GM10847 (cell line): ENCODE data around the gene AHI1.

ENCODE experiments used
- POLR2A ChIP-seq: IDR thresholded peaks from 2 replicates; pipeline ENCODE4 v1.6.1; 2011; ENCODE audit not compliant: insufficient read length; ENCODE audit errors: extremely low read depth

Gene AHI1

GRCh38 chr6:135521431-135521830, 23.9 kb upstream of the AHI1 start:
- no peak for TF ChIP-seq POLR2A

DNA sequence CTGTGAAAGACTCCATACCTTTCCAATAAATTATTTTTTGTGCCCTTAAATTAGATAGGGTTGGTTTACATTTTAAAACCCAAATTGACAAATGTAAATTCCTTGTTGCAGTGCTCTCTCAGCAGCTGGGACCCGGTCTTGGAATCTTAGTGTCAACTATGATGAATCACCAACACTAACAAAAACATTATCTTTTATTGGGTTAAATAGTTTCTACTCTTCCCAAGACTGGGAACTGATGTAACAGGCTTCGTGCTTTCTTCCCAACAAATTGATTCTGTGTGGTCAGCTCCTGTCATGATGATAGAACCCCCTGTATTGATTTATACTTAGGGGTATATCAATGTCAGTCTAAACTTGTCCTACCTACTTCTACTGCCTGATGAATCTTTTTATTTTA, 23.2 kb upstream of the AHI1 start:
- TF ChIP-seq POLR2A: no peak

DNA sequence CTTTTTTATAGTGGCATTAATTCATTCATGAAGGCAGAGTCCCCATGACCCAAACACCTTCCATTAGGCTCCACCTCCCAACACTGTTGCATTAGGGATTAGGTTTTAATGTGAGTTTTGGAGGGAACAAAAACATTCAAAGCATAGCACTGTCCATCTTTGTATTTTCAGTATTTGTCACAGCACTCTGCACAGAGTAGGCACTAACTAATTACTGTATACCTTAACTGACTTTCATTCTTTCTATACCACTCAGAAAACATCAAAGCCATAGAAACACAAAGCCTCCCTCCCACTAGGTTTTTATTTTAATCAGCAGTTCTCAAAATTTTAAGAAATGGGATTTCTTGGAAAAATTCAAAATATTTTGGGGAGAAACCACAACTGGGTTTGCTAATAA, 21.8 kb upstream of the AHI1 start:
- TF ChIP-seq POLR2A: no peak

DNA sequence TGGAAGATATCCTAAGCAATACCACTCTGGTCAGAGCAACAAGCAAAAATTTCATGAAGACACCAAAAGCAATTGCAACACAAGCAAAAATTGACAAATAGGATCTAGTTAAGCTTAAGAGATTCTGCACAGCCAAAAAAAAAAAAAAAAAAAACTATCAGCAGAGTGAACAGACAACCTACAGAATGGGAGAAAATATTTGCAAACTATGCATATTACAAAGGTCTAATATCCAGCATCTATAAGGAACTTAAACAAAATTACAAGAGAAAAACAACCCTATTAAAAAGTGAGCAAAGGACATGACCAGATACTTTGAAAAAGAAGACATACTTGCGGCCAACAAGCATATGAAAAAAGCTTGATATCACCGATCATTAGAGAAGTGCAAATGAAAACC, 20.0 kb upstream of the AHI1 start:
- TF ChIP-seq POLR2A: no peak

GRCh38 chr6:135514706-135515105, 17.2 kb upstream of the AHI1 start:
- no peak for TF ChIP-seq POLR2A

DNA sequence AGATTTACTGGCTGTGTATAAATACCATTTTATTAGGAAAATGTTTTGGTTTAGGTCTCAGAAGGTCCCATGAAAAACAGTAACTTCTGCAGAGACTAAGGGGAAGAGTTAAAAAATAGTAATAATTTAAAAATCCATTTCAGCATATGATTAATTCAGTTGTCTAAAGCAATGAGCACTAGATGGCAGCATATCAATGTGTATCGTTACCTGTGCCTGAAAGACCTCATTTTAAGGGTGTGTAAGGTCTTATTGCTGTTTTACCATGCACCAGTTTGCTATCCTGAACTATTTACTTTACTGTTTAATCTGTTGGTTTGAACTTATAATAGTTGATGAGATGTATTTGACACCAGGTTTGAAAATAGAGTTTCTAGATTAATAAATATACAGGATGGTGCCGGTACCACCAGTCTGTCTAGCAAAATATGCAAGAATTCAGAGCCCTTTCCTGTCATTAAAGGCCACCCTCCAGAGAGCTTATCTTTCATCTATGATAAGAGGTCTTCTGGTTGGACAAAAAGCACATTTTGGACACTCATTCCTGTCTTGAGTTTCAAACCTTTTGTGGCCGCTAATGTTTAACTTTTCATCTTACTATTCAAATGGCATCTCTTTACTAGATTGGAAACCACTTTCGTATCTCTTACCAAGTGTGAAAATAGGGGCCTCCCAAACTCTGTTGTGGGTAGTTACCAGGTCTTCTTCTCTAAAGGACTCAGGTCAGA, 8.9 kb upstream of the AHI1 start:
- no peak for TF ChIP-seq POLR2A

- no peak for TF ChIP-seq POLR2A
Observed at GRCh38 chr6:135505648-135506047, 8.1 kb upstream of the AHI1 start.

DNA sequence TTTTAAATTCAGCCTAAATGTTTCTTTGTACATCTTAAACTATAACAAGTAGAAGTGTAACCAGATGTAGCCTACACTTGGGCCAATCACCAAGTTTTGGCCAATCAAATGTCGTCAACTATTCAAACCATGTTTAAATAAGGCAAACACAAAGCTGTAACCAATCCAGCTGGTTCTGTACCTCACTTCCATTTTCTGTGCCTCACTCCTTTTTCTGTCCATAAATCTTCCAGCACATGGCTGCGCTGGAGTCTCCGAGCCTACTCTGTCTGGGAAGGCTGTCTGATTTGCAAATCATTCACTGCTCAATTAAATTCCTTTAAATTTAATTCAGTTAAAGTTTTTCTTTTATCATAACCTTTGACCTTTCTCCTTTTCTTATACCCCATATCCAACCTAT, 7.7 kb upstream of the AHI1 start:
- no peak for TF ChIP-seq POLR2A

GRCh38 chr6:135504734-135505133, 7.2 kb upstream of the AHI1 start:
- no peak for TF ChIP-seq POLR2A

DNA sequence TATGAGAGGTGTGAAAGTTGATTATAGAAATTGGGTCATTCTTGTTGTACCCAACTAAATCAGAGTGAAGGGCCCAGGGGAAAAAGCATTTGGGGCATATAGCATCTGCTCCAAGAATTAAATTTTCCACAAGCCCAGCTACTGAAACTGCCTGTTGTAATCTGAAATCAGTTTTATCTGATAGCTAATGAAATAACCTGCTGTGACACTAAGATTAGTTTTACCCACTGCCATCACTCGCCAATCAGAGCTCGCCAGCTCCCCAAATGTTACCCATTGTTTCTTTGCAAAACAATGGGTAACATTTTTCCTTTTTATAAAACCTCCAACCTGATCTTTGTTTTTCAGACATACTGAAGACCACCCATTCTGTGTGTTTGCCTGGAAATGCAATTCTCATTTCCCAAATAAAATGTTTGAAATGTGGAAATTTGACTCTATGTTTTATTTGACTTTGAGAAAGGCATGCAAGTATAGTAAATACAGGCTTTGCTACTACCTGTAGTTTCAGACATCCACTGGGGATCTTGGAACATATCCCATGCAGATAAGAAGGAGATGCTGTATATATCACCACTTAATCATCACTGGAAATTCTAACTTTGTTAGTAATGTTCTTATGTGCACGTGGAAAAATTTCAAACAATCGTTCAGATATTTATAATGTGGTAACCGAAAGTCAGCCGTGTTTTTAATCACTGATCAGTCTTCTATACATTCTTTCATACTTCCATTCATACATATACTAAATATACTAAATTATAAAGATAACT, 6.3 kb upstream of the AHI1 start:
- TF ChIP-seq POLR2A: no peak

DNA sequence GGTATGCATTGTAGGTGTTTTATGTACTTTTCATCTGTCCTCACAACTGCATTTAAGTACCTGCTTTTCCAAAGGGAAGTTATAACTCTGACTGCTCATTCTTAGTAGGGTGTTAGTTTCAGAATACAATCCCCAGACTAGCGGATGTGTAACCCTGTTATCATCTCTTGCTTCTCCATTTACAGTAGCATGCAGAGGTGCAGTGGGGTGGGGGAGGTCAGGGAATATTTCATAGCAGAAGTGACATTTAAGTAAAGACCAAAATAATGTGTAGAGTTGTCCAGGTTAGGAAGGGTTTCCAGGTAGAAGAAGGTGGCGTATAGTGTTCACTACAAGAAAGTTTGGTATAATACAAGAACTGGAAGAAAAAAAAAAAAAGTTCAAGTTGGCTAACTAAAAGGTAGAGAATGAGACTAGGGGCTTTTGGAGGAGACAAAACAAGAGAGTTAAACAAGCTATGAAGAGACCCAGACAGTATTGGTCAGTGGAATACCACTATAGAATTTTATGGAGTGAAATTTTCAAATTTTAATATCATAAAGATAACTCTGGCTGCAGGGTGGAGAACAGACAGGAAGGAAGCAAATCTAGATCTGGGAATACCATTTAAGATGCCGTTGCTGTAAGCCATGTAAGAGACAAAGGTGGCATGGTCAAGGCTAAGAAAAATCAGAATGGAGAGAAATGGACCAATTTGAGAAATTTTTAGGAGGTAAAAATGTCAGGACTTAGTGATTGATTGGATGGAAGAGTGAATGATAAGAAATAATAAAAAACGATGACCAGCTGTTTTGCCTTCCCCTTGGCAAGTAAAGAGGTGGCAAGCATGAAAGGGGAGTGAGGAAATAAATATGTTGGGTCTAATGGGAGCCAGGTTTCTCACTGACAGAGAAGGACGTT, 2.2 kb upstream of the AHI1 start:
- TF ChIP-seq POLR2A: no peak

- TF ChIP-seq POLR2A: no peak
Observed at GRCh38 chr6:135498185-135498841, 773 bp upstream of the AHI1 start.

DNA sequence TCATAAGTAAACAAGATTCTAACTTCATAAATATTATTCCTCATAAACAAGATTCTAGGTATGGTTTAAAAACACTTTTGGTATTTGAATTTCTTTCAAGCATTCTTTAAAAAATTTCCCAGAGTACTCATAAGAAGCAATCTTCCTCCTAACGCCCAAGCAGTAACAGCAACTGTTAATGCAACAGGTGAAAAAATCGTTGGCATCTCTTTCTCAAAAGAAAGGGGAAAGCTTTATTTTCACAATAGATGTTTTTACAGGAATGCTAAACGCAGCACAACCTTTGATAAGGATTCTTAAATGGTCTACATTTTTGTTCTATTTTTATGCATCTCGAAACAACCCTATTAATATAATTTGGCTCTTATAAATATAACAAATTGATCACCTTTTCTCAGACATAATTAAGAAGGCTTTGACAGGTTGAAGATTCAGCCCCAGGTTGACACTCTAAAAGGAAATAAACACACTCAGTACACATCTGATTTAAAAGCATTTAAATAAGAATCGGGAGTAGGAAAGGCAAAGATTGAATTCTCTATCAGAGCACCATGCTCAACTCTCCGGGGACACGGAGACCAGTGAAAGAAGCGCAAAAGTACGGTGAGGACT, 634 bp downstream of the AHI1 start:
- no peak for TF ChIP-seq POLR2A

GRCh38 chr6:135493218-135493961, 4.2 kb downstream of the AHI1 start:
- TF ChIP-seq POLR2A: no peak

- TF ChIP-seq POLR2A: no peak
Observed at GRCh38 chr6:135490381-135490780, 7.2 kb downstream of the AHI1 start.

GRCh38 chr6:135488023-135488422, 9.5 kb downstream of the AHI1 start:
- no peak for TF ChIP-seq POLR2A
